CD4-positive, alpha-beta T cell treated with Interleukin-21 for 1 hour (primary cell): ENCODE measurements around the gene ZNF511.
"Not testable (repeated sequence)": the region's sequence is repeated elsewhere in the genome, so short reads cannot be mapped to it uniquely, and the experiment has no call there.

Source experiments
- DNase-seq: peaks from one replicate; pipeline ENCODE4 v3.0.0-alpha.2; 2020

The ZNF511 gene

DNA sequence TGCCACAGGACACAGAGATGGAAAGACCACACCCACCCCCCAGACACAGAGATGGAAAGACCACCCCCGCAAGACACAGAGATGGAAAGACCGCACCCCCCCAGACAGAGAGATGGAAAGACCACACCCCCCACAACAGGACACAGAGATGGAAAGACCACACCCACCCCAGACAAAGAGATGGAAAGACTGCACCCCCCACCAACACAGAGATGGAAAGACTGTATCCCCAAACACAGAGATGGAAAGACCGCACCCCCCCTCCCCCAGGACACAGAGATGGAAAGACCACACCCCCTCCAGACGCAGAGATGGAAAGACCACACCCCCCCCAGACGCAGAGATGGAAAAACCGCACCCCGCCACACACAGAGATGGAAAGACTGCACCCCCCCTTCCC, 8.0 kb downstream of the ZNF511 start:
- no peak for DNase-seq

DNA sequence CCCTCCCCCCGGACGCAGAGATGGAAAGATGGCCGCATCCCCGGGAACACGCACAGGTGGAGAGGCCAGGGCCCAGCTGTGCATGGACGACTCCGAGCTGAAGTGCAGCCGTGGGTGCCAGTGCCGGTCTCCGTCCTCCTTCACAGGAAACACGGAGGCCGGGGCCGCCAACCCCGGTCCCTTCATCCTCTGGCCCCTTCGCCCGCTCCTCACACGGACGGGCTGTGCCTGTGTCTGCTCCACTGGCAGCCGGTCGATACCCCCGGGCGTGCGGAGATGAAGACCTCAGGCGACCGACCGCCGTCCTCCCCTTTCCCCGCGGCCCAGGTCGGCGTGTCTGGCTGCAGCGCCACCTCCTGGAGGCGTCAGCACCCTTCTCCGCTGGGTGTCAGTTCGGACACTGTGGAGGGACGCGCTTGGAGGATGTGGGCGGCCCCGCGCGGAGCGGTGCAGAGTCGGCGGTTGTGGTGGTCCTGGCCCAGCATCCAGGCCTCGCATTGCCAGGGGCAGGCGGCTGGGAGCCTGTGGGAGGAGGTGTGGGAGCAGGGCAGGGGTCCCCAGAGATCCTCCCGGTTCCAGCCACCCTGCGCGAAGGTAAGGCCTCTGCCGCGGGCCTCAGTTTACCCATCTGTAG, 9.9 kb downstream of the ZNF511 start:
- DNase-seq: peak; percentile 77

DNA sequence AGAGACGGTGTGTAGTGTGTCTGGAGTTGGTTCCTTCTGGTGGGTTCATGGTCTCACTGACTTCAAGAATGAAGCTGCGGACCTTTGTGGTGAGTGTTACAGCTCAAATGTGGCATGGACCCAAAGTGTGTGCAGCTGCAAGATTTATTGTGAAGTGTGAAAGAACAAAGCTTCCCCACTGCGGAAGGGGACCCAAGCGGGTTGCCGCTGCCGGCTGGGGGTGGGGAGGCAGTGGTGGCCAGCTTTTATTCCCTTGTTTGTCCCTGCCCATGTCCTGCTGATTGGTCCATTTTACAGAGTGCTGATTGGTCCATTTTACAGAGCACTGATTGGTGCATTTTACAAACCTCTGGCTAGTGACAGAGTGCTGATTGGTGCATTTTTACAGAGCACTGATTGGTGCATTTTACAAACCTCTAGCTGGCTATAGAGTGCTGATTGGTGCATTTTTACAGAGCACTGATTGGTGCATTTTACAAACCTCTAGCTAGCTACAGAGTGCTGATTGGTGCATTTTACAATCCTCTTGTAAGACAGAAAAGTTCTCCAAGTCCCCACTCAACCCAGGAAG, 12.2 kb downstream of the ZNF511 start:
- DNase-seq: not testable (repeated sequence)

DNA sequence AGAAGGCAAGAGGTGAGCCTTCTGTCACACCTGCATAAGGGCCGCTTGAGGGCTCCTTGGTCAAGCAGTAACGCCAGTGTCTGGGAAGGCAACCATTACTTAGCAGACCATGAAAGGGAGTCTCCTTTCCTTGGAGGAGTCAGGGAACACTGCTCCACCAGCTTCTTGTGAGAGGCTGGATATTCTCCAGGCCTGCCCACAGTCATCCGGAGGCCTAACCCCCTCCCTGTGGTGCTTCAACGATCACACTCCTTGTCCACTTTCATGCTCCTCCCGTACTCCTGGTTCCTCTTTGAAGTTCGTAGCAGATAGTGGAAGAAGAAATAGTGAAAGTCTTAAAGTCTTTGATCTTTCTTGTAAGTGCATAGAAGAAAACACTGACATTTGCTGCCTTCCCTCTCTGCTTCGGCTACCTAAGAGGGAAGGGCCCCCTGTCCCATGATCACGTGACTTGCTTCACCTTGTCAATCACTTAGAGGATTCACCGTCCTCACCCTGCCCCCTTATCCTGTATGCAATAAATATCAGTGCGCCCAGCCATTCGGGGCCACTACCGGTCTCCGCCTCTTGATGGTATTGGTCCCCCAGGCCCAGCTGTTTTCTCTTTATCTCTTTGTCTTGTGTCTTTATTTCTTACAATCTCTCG, 13.5 kb downstream of the ZNF511 start:
- DNase-seq: not testable (repeated sequence)

DNA sequence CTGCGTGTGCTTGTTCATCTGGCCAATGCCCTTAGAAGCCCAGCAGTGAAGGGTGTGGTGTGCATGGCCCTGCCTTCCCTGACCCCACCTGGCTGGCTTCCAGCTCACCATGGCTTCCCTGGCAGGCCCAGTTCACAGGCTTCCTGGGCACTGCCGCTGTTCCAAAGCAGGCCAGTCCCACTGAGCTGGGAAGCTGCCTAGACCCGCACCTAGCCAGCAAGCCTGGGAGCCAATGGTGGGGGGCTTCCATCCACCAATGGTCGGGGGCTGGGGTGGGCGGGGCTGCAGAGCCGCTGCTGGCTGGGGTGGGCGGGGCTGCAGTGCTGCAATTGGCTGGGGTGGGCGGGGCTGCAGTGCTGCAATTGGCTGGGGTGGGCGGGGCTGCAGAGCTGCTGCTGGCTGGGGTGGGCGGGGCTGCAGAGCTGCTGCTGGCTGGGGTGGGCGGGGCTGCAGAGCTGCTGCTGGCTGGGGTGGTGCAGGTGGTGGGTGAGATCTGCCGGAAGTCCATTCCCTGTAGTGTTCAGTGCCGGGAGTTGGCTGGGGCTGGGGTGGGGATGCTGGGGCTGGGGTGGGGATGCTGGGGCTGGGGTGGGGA, 15.6 kb downstream of the ZNF511 start:
- peak; percentile 80 for DNase-seq

DNA sequence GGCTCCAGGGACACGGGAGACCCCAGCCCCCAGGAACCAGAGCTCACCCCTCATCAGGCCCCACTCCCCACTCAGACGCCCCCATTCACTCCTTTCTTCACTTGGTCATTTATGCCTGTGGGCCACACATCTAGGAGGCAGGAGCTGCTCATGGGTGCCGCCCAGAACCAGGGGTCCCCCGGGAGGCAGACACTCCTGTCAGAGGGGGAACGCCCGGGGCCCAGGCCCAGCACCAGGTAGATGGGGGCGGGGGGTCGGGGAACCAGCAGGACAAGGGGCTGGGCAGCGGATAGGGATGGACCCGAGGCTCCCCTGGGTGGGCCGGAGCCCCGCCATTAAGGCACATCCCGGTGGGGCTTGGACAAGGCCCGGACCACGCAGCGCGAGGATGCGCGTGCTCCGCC, 16.1 kb downstream of the ZNF511 start:
- no peak for DNase-seq

DNA sequence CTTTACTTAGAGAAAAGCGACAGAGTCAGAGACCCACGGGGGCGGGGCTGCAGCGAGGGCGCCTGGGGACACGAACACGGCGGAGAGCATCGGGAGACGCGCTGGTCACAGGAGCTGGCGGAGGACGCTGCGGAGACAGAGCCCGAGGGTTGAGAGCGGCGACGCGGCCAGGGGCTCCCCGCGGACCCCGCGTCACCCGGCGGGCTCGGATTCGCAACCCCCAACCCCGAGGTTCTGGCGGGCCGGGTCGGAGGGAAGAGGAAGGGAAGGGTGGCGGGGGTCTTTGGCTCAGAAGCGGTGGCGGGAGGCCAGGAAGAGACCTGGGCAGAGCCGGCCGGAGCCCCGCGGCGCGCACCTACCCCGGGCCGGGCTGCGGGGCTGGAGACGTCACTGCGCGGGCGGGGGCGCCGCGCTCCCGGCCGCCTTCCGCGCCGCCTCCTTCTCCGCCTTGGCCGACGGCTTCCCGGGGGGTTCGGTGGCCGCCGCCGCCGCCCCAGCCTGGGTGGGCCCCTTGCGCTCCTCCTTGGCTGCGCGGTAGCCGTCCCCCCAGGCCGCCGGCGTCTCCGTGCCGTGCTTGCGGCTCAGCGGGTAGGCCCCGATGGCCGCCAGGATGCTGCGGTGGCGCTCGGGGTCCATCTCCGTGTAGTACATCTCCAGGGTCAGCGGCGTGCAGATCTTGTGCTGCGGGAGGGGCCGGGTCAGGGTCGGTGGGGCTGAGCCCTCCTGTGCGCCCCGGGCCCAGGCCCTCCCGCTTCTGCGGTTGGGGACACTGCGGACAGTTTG, 16.9 kb downstream of the ZNF511 start:
- peak; percentile 34 for DNase-seq

DNA sequence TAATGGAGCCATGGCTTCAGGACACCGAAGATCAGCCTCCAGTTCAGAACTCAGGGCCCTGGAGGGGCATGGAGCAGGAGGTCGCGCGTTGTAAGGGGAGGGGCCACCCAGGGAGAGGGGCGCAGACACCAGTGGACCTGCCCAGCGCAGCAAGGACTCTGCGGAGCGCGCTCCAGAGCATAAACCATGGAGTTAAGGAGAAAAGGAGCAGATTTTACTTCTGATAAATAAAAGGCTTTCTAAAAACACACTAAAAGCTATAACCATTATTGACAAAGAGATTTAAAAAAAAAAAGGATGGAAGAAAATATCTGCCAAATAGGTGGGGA, 17.5 kb downstream of the ZNF511 start:
- DNase-seq: no peak

DNA sequence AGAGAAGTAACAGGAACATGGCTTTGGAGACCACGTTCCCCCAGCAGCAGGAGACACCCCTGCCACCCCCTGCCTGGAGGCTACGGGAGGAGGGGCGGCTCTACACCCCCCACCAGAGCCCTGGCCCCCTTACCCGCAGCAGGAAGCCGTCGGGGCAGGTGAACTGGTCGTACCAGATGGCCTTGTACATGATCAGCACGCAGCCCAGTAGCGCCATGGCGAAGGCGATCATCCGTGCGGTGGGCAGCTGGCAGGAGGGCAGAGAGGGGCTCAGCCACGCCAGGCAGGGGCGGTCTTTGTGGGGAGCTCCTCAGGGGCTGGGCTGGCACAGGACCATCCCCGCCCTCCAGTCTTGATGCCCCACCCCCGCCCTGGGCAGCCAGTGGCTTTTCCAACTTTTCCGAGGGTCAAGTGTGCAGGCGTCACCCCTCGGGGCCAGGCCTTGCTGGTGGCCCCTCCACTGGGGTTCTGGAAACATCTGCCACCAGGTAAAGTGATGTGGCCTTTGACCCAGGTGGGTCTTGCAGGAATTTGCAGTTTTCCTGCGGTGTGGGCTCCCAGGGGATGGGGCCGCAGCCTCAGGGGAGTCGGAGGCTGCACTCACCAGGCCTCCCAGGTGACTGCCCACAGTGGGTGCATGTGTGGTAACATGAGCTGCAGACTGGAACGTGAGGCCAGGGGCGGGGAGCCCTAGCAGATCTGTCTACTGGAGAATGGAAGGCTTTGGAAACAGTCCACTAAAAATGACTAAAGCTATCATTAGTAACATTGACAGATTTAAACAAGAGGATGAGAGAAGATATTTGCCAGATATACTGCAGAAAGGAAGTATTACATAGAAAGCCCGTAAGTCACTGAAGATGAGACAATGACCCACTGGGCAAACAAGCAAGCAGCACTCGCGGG, 18.3 kb downstream of the ZNF511 start:
- DNase-seq: no peak

DNA sequence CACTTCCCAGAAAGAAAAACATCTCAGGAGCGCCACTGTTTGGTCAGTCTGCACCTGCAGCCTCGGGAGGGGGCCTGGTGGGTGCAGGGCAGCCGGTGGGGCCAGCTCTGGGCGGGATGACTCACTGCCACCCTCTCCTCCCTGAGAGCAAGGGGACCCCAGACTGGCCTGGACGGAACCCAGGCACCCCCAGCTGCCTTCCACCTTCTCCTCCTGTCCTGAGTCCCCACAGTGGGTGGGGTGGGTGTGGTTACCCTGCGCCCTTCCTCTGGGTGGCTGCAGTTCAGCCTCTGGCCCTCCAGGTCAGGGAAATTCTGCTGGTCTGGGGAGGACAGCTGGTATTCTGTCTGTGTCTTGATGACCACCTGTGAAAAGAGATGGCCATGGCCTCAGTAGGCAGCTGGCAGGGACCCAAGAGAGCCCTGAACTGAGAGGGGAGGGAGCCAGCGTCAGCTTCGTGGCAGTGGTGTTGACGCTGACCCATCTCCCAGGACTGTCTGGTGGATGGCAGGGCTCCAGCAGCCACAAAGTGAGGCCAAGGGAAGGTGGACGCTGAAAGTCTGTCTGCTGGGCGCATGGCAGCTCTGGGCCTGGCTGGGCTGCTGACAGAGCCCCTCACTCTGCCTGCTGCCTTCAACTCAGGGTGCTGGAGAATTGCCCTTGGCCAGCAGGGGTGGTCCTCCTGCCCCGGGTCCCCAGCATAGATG, 19.1 kb downstream of the ZNF511 start:
- DNase-seq: no peak

DNA sequence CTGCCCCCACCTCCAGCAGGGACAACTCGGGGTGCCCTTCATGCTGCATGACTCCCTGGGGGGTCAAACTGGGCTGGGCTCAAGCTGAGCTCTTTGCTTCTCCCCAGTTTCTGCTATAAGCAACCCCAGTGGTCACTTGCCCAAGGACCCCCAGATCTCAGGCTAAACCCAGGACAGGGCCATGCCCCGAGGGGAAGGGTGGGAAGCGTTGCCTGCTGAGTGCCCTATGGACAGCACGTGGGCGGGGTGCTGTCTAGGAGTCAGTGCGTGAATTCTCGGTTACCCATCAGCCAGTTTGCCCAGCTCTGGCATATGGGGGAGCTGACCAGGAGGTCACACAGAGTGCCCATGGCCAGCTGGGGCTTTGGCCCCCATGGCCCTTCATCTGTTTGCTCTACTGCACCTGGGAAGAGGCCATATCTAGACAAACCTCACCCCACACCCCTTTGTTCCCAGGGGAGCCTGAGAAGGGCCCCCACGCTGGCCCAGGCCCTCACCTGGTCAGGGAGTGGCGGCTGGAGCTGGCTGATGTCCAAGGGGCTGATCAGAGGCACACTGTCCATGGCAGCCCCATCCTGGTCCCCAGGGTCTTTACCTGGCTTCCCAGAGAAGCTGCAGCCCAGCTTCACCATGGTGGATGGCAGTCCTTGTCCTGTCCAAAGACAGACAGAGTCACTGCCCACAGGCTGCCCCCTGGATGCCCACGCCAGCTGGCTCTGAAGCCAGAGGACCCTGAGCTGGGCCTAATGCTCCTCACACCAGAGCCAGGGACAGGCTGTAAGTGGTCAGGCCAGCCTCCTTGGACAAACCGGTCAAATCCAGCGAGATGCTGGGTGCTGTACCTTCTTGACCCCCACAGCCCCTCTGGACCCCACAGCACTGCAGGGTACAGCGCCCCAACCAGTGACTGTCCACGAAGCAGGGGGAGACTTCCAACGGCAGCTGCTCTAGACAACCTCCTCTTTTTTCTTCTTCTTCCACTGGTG, 19.9 kb downstream of the ZNF511 start:
- no peak for DNase-seq

DNA sequence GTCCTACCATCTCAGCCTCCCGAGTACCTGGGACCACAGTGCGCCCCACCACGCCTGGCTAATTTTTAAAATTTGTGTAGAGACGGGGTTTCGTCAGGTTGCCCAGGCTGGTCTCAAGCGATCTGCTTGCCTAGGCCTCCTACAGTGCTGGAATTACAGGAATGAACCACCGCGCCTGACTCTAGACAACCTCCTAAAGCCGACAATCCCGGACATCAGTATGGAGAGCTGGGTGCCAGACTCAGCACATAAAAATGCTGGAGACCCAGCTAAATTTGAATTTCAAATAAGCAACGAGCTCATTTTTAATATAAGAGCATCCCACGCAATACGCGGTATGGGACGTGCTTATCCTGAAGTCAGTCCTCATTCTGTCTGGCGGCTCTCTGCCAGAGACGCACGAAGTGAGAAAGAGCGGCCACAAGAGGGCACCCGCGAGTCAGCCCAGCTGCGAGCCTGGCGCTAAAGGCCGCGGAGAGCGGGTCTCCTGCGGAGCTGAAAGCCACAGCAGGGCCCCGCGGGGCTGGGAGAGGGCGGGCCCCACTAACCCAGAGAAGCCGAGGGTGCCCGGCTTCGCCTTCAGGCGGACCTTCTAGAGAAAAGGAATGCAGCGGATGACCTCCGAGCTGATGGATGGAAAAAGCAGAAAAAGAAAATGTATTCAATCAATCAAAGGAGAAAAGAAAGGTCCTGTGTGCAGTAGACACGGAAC, 20.9 kb downstream of the ZNF511 start:
- DNase-seq: peak; percentile 87

DNA sequence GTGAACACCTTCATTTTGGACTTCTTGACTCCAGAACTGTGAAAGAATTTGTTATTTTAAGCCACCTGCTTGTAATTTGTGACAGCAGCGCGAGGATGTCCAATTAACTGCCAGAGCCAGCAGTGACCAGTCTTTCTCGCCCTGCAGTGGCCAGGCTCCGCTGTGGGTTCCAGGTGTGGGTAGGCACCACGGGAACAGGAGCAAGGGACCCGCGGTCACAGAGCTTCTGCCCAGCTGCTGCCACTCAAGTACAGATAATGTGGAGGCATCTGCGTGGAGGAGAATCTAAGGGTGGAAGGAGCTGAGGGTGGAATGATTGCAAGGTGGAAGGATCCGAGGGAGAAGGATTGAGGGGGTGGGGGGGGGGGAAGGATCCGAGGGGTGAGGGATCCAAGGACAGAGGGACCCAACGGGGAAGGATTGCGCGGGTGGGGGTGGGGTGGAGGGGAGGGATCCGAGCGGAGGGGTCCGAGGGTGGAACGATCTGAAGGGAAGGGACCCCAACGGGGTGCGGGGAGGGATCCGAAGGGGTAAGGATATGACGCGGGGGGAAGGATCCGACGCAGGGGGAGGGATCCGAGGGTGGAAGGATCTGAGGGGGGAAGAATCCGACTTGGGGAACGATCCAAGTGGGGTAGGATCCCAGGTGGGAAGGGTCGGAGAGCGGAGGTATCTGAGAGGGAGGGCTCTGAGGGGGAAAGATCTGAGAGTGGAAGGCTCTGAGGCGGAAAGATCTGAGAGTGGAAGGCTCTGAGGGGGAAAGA, 24.4 kb downstream of the ZNF511 start:
- DNase-seq: no peak

DNA sequence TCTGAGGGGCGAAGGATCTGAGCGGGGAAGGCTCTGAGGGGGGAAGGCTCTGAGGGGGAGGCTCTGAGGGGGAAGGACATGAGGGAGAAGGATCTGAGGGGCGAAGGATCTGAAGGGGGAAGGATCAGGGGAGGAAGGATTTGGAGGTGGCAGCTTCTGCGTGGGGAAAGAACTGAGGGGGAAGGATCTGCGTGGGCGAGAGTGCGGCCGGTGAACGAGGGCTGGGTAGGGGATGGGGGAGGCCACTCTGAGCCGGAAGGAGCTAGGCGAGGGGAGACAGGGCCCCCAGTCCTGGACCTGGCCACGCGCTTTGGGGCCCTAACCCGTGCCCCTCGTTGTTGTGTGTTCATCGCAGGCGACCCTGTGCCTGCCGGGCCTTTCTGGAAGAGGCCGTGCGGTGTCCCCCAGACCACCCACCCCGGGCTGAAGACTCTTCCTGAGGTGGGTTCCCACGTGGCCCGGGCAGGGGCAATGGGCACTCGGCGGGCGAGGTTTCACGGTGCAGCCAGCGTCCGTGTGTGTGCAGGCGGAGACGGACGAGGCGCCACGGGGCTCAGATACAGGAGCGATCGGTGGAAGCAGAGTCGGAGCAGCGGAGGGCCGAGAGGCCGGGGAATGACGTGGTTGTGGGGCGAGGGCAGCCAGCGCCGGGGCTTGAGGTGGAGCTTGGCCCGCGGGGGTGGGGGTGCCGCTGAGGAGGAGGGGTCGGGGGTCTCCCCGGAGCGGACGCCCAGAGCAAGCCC, 26.0 kb downstream of the ZNF511 start:
- DNase-seq: no peak

DNA sequence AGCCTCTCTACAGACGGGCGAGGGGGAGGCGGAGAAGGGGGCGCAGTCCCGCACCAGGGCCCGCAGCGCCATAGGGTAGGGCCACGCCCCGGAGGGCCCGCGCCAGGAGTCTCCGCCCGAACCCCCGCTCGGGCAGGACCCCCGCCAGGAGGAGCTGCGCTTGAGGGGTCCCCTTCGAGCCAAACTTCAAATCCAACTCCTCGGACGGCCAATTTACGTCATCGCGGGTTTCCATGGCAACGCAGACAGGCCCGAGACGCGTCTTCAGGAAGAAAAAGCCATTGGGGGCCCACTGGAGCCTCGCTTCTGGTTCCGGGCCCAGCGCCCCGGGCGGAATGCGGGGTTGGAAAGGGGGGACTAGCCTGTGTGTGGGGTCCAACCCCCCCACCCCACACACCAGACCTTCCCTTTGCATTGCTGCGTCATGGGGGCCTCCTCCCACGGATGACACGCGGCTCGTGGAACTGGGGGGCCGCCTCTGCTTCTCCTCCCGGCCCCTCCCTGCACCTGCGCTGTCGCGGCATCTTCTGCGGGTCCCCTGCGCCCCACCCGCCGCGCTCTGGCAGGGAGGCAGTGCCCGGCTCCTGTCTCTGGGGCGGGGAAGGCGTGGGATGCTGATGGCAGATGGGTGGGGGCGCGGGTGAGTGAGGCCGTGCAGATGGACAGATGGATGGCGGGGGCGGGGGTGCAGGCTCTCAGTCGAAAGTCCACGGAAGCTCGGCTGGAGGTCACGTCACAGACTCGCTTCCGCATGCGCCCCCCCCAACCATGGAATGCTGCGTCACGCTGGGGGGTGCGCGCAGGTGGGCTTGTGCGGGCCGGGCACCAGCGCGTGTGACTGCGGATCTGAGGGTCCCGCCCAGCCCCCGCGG, 26.8 kb downstream of the ZNF511 start:
- DNase-seq: peak; percentile 88

DNA sequence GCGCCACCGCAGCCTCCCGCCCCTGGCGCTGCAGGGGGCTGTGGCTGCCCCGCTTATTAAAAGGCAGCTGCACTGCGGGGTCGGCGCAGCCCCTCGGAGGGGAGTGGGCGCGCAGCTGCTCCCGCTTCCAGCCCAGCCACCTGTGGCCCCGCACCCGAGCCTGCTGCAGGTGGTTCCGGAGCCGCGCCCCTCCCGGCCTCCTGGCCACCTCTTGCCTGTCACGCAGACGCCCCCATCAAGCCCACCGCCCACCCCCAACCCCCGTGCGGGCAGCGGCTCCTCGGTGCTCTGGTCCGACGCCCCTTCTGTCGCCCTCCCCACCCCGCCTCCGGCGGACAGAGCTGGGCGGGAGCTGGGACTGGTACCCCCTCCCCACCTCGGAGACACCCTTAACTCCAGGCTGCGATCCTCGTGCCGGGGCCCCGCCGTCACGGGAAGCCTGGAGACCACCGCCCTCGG, 27.4 kb downstream of the ZNF511 start:
- DNase-seq: no peak
